NCI-H187 (cell line): ENCODE data around the gene TRIM3.
"Not testable (repeated sequence)": the region's sequence is repeated elsewhere in the genome, so short reads cannot be mapped to it uniquely, and the experiment has no call there.

ENCODE experiments used
- DNase-seq, 2 experiments: peaks; one replicate each; lab custom pipeline; 2025; lab: John Stamatoyannopoulos, UW

The TRIM3 gene

DNA sequence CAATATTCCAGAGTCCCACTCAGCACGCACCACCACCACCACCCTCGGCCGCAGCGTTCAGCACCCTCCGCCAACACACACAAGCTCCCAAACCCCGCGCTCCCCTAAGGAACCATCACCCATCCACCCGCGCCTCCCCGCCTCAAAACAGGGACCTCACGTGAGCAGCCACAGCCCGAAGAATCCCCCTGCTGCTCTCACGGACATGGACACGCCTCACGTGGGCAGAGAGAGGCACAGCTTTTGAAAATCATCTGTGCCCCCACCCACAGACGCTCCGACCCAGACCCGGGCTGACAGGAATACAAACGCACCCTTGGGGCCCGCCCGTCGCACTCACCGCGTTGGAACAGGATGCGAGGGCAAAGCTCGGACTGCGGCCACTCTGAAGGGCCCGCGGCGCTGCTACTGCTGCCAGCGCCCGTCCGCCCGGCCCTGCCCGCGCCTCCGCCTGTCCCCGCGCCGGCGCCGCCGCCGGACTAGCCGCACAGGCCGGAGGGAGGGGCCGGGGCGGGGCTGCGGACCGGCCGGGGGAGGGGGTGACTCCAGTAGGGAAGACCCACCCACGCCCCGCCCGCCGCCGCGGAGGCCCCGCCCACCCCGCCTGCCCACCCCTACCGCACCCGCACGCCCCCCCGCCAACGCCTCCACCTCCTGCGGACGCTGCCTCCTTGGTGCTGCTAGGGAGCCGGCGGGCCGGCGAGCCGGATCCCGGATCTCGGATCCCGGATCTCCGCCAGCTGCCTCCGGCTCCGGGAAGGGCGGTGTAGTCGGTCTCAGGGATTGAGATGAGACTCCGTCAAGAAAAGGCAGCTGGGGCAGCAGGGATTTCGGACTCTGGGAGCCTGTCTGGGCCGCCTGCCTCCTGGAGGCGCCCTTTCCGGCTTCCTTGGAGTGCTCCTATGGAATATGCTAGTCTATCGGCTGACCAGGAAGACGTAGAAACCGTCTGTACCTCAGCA is at the start of gene TRIM3:
Gene TRIM3 (minus strand): TSS at position 491 of the 962 bp plus-strand sequence. CDS start 8,246 bp downstream, outside the sequence.
- DNase-seq, result peak; percentile 85 to 90

DNA sequence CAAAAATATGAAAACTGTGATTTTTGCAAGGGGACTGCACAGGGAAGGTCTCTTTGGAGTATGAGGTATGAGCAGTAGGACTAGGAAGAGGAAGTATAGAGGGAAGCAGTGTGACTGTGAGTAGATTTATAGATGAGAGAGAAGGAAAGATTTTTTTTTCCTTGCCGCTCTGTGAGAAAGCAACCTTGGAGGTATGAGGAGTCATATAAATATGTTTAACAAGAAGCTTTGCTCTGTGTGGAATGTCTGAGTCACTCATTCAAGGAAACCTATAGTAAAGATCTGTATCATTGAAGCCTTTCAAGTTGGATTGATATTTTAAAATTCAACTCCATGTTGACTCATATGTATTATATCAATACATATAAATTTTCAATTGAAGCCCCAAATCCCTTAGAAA is 49.5 kb upstream of the TRIM3 start:
- no peak for DNase-seq

DNA sequence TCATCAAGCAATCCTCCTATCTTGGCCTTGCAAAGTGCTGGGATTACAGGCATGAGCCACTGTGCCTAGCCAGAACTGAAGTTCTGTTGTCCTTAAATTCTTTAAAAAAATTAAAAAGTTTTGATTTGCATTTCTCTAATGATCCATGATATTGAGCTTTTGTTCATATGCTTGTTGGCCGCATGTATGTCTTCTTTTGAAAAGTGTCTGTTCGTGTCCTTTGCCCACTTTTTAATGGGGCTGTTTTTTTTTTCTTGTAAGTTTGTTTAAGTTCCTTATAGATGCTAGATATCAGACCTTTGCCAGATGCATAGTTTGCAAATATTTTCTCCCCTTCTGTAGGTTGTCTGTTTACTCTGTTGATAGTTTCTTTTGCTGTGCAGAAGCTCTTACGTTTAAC is 48.2 kb upstream of the TRIM3 start:
- not testable (repeated sequence) for DNase-seq

DNA sequence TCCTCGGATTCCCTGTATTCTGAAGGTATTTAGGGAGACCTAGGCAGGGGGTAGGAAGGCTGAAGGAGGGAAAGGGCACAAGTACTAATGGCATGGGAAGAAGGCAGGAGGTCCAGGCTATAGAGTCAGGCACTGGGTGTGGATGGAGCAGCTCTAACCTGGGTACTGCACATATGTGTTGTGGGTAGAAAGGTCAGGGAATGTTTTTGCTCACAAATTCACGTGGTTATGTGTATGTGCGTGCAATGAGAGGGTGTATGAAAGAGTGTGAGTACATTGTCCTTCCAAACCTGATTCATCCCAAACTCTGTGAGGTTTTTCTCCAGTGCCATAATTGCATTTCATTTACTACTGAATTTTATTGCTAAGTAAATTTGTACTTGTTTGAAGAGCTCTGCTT is 46.5 kb upstream of the TRIM3 start:
- DNase-seq, result no peak

DNA sequence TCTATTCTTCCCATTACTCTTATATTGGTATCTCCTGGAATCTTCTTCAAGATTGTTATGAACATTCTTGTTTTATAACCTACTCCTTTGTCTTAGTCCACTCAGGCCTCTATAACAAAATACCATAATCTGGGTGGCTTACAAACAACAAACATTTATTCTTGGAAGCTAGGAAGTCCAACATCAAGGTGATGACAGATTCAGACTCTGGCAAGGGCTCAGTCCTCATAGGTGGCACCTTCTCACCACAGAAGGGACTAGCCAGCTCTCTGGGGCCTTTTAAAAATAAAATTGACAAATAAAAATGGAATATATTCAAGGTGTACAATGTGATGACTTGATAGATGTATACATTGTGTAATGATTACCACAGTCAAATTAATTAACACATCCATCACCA is 43.1 kb upstream of the TRIM3 start:
- no peak for DNase-seq

DNA sequence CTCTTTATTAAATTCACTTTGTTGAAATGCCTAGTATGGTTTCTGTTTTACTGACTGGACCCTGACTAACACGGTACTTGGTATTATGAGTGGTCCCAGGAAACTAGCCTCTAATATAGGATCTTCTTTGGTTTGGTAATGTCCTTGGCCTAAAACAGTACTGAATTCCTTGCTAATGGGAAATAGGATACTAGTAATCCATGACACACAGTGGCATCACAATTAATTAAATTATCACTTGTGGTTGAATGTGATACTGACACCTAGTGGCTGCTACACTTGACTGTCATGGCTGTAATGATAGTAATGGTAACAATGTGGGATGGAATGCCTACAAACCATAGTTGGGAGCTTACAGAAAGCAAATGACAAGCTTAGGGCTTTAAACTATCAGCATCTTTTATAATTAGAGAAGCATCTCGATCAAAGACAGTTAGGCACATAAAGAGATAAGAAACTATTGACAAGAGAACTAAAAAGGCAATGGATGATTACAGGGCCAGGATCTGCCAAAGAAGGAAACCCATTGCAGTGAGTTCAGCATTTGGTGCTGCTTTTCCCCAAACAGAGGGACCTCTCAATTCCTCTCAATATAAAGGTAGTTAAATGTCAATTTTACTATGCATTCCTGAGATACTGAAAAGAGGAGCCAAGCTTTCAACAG is 32.0 kb upstream of the TRIM3 start:
- peak in 1 of 2 experiments; percentile 5 for DNase-seq

DNA sequence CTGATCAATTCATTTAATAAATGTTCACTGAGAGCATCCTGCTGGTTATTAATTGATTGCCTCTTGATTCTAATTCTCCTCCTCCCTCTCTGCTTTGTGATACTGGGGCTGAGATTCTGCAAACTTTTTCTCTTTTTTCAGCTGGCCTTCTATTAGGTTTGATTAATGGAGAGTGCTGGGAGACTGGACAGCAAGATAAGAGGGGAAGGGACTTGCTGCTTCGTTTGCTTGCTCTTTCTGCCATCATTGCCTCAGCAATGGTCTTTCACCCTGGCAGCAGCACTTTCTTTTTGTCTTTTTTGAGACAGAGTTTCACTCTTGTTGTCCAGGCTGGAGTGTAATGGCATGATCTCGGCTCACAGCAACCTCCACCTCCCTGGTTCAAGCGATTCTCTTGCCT is 30.4 kb upstream of the TRIM3 start:
- DNase-seq, result no peak

DNA sequence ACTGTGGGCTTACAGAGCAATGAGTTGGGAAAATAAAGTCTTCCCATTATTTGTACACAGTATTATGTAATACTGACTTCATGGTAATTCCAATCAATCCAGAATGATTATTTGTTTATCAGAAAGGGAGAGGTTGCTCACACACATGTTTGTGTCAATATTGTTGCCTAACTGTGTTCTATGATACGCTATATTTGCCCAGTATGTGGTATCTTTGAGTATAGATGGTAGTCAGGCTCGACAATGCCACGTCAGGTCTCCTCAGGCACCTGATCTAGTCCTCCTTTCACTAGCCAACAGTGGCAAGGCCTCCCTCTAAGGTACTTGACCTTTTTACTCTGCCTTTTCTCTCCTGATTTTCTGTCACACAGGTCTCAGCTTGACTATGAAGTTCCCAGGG is 28.6 kb upstream of the TRIM3 start:
- no peak for DNase-seq

DNA sequence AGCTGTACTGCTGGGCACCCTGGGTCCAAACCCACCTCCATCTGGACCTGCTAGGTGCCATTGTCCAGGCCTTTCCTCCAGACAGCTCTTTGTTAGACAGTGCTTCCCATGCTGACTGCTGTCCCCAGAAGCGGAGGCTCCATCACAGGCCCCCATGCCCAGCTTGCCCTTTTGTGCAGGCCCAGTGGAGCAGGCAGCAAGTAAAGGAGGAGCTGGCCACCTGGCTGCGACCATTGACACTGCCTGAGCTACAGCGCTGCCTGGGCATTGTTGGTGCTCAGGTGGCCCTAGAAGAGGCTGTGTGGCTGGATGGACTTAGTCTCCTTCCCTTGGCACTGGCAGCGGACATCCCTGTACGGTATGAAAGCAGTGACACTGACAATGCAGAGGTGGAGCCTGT is 24.8 kb upstream of the TRIM3 start:
- DNase-seq, result no peak

DNA sequence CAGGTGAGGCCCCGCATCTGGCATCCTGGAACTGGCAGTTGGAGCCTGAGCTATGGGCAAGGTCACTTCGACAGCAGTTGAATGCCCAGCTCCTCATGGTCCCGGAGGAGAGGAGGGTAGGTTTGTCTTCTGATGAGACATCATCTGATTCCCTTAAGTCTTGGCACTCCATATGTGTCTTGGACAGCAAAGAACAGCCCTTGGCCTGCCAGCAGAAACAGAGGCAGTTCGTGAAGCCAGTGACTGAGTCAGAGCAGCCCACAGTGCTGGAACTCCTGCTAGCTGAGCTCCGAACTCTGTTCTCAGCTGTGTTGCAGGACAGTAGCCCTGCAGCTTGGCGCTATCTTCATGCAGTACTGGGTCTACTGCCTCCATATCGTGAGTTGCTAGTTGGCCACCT is 24.4 kb upstream of the TRIM3 start:
- no peak for DNase-seq

DNA sequence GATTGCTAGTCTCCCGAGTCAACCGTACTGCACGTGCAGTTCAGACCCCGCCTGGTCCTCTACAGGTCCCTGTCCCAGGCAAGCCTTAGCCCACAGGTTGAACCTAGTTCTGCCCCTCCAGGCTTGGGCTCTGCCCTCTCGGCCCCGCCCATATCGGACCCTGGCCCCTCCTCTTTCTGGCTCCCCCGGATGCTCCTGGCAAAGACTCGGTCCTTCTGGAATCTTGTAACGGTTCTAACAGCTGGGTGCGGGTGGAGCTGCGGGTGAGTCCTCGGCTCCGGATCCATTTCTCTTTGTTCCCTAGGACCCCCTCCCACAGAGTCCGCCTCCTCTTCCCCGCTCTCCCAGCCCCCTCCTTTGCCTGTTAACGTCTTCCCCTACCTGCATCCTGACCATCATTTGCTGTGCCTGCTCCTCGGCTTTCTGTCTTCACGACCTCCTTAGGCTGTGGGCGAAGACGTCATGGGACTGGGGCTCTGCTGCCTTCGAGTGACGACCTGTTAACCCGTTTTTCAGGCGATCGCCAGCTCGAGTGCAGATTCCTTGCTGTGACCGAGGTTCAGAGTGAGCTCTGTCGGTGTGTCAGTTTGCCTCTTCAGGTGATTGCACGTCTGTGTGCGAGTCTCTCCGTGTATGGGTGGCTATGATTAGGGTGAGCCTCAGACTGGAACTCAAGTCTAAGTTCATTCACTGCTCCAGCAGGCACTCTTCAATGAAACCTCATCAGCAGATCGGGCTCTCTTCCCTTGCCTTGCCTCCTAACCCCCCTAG is 23.5 kb upstream of the TRIM3 start, which contains the start of gene DNHD1:
Gene DNHD1 (plus strand): TSS at position 212 of the 771 bp plus-strand sequence. CDS start 936 bp downstream, outside the sequence.
- no peak for DNase-seq

DNA sequence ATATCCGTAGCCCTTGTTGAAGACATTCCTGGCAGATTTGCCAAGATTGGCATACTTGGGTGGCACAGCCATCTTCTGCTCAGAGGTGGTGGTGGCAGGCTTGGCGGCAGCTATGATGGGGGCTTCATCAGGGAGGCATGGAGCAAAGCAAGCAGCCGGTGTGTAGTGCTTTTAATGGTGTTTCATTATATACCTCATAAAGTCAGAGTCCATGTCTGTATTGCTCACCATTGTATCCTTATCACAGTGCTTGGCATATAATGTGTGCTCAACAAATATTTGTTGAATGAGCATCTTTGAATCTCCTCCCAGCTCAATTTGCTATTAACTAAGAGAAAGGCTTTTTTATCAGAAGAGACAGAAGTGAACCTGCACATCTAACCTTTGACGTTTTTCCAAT is 15.6 kb upstream of the TRIM3 start:
- DNase-seq, result no peak

DNA sequence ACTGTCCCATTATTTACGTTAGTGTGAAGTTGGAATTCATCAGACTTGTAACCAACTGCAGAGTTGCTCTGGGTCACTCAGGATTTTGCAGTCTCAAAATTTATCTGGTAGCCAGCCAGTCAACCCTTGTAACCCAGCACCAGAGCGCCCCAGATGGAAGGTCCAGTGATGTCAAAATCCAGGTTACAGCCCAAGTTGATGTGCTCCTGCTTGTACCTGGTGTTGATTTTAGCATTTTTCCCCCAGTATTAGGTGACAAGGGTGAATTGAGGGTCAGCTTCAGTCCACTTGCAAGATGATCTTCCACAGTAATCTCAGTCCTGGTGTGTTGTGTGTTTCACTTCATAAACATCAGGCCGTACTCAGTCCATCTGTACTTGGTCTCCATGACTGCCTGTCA is 15.1 kb upstream of the TRIM3 start:
- no peak for DNase-seq

DNA sequence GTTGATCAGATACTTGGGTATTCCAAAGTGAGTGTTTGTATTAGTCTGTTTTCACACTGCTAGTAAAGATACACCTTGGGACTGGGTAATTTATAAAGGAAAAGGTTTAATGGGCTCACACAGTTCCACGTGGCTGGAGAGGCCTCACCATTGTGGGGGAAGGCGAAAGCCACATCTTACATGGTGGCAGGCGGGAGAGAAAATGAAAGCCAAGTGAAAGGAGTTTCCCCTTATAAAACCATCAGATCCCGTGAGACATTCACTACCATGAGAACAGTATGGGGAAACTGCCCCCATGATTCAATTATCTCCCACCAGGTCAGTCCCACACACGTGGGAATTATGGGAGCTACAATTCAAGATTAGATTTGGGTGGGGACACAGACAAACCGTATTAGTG is 14.6 kb upstream of the TRIM3 start:
- DNase-seq, result no peak

DNA sequence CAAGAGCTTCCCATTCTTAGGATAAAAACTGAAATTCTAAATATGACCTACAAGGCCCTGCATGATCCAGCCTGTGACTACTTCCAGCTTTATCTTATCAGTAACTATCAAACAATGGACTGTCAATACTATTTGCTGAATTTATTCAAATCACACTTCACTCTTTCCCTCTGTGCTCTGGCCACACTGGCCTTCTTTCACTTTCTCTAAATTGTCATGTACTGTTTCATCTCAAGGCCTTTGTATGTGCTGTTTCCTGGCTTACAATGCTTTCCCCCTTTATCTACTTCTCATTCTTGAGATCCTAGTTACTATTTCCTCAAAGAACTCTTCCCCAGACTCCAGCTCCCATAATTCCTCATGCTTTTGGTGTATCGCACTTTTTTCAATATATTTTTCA is 13.2 kb upstream of the TRIM3 start:
- no peak for DNase-seq

DNA sequence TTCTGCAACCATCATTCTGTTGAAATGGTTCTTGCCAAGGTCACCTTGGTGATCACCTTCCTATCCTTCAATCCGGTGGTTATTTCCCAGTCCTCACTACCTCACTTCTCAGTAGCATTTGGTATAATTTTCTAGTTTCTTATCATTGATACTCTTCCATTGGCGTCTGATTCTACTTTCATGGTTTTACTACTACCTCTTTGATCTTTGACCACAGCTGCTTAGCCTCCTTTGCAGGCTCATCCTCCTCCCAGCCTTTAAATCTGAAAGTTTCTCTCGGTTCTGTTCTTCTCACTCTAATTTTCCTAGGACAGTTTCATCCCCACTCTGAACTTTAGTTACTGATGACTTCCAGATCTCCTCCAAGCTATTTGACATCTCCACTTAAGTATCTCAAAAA is 12.5 kb upstream of the TRIM3 start:
- no peak for DNase-seq

DNA sequence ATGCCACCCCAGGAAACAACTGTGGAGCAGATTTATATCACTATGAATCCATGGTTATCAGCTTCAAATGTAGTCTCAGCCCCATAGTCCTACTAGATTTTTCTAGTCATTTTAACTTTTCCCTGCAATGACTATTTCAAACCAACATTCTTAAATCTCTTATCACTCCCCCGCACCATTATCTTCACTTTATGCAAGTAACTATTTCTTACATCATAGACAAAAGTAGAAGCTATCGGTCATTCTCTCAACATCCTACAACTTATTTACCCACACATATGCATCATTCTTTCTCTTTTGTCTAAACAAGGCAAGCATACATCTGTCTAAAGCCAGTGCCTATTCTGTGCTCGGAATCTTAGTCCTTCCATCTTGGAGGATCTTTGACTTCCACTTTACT is 11.9 kb upstream of the TRIM3 start:
- DNase-seq, result no peak

DNA sequence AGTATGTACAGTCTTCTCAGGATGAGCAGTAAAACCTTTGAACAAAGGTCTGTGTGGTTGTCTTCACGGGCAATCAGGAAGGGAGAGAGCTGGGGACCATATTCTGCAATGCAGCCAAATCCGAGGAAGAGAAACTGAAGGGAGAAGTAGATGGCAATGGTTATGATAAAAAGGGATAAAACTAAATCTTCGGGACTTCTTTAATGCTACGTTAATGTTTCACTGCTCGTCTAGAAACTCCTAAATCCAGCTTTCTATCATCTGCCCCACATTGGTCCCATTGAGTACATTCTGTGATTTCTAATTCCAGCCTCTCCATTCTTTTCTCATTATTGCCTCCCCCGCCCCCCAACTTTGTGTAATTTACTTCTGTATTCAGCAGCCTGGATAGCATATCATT is 9.3 kb upstream of the TRIM3 start:
- DNase-seq, result no peak

DNA sequence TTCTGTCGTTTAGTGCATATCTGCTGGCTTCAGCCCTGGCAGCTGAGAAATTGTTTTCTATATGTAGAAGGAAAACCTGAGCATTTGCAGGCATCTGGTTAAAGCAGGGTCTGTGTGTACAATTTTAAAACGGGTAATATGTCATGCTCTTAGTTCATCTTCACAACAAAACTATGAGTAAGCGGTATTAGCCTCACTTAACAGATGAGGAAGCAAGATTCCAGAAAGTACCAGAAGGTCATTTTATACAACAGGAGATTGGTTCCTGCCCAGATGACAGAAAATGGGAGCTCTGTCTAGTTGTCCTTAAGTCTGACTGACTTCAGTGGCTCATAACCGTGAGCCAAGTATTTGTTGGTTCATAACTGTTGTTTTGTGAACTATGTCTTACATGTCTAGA is 8.7 kb upstream of the TRIM3 start:
- DNase-seq, result no peak

DNA sequence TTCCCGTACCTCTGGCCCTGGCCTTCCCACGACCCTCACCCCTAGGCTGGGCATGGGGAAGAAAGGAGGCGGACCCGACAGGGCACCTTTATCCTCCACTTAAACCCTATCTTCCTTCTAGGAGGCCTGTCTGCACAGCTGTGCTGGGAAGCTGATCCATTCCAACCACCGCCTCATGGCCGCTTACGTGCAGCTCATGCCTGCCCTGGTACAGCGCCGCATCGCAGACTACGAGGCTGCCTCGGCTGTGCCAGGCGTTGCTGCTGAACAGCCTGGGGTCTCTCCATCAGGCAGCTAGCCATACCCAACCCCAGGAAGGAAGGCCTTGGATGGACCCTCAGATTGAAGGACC is 8.2 kb upstream of the TRIM3 start:
- DNase-seq, result no peak

DNA sequence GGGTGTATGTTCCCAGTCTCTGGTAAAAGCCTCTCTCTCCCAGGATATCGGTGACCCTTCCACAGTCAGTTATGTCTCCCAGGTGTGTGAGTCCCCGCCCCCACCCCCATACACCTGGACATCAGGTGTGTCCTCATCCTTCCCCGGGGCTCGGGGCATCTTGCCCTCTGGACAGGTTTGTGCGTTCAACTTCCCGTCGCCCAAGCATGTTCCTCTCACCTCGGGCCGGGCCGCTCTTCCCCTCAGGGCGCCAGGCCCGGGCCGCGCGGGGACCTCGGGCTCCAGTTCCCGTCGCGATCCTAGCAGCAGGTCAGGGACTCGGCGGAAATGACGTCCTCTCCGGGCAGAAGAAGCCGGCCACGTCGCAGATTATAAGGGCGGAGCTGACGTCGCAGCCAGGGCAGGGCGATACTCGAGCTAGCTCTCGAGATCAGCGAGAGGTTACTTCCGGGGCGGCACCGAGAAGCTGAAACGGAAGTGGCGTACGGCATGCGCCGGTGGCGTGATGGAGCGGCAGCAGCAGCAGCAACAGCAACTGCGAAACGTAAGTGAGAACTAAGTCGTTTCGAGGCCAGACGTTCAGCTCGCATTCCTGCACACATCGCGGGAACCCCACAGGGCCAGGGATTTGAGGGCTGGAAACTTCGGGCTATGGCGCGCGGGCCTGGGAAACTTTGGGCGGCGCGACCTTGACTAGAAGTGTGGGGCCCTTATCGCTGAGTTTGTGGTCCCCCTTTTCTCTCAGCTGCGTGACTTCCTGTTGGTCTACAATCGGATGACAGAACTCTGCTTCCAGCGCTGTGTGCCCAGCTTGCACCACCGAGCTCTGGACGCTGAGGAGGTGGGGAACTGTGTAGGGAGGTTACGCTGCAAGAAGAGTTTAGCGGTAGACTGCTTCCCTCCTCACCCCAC is 7.5 kb upstream of the TRIM3 start, which contains the start of the genes ARFIP2 and TIMM10B:
Gene ARFIP2 (minus strand): TSS at position 320 of the 912 bp plus-strand sequence. CDS start 910 bp downstream, outside the sequence.
Gene TIMM10B (plus strand): TSS at position 490 of the 912 bp plus-strand sequence. CDS start 16 bp downstream, at position 506.
- DNase-seq, result peak; percentile 78 to 97
